GM06990 (cell line): ENCODE results near the gene TMEM163.
A peak's percentile ranks its signal among the peaks of the same experiment; 100 is the strongest.

Source experiments
- DNase-seq: peaks from one replicate; pipeline ENCODE4 v3.0.0-alpha.2; 2011; ENCODE audit not compliant: insufficient read length; ENCODE audit errors: extremely low read depth
- H3K27me3 ChIP-seq: replicated peaks from 2 replicates; pipeline ENCODE4 v1.6.0; 2011; ENCODE audit warnings: low read length; ENCODE audit not compliant: control insufficient read depth, insufficient read depth
- H3K36me3 ChIP-seq: 2 replicates; pipeline ENCODE4 v1.5.1; 2011; ENCODE audit warnings: low read length; ENCODE audit not compliant: control insufficient read depth, insufficient read depth
- H3K4me3 ChIP-seq: replicated peaks from 2 replicates; pipeline ENCODE4 v1.5.1; 2011; ENCODE audit warnings: low read depth, mild to moderate bottlenecking, control low read depth, low read length
- CTCF ChIP-seq: IDR thresholded peaks from 2 replicates; pipeline ENCODE4 v1.5.1; 2011; ENCODE audit warnings: low read length, control low read depth, mild to moderate bottlenecking, inconsistent platforms; ENCODE audit not compliant: insufficient read depth, poor library complexity, severe bottlenecking

Gene TMEM163

DNA sequence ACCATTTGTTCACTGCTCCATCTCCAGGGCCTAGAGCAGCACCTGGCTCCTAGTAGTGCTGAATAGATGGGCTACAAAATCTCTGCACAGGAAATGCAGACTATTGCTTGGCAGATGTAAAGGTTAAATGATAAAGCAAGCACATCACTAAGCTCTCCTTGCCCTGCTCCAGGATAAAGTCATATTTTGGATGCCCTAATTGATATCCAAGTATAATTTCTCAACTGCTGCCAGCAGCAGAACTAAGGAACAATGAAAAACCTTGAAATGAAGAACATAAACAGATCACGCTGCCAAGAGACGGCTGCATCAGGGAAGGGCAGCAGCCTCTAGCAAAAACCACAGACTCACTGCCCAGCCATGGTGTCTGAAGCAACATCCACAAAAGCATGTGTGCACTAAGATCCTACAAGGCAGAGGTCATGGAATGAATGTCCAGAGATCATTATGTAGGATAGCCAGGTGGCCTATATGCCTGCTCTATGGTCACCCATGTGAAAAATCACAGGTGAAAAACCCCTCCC is 134.7 kb downstream of the TMEM163 start:
- Histone ChIP-seq H3K36me3 (no peaks in the 10 kb centered on the region), H3K27me3 (no peaks in the 10 kb centered on the region), H3K4me3 (no peak overlapping the region)
- no peak for DNase-seq
- no peak for TF ChIP-seq CTCF

DNA sequence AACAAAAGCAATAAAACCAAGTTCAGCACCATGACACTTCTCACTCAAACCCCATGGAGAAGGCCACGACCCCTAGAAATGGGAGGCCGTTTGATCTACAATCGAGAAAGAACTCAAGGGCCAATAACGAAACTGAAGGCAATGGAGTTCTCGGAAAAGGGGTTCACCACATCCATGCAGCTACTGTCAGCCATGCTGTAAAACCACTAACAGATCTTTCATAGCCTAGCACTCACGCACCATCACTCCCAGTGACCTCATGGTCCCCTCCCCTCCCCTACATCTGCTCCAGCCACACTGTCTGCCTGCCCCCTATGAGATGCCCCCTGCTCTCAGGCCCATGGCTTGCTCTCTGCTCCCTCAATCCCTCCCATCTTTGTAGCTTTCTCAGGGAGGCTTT is 135.3 kb downstream of the TMEM163 start:
- H3K27me3 ChIP-seq: no peaks in the 10 kb centered on the region
- TF ChIP-seq CTCF: no peak
- H3K36me3 ChIP-seq: no peaks in the 10 kb centered on the region
- no peak for DNase-seq
- H3K4me3 ChIP-seq: no peak overlapping the region

DNA sequence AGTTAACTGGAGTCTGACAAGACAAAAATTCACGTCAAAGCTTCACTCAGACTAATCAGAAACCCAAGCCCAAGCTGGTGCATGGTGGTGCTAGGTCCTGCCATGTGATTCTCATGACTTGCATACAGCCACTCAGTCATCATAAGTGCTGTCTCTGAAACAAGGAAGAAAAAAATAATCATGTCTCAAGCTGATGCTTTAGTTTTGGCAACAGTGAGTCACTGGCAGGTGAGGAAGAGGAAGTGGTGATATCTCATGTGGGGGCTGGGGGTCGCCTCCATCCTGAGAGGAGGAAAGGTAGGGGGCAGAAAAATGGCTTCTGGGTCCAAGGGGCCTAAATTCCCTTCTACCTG is 136.3 kb downstream of the TMEM163 start:
- no peak for DNase-seq
- Histone ChIP-seq H3K27me3 (no peaks in the 10 kb centered on the region), H3K4me3 (no peak overlapping the region), H3K36me3 (no peaks in the 10 kb centered on the region)
- TF ChIP-seq CTCF: no peak

GRCh38 chr2:134581877-134582546 is 136.8 kb downstream of the TMEM163 start:
- Histone ChIP-seq H3K36me3 (no peaks in the 10 kb centered on the region), H3K27me3 (no peaks in the 10 kb centered on the region), H3K4me3 (no peak overlapping the region)
- no peak for TF ChIP-seq CTCF
- no peak for DNase-seq

- H3K4me3 ChIP-seq: no peak overlapping the region
- no peak for DNase-seq
- no peaks in the 10 kb centered on the region; the same call in 1 of the 2 replicates for H3K27me3 ChIP-seq
- no peaks in the 10 kb centered on the region for H3K36me3 ChIP-seq
- no peak for TF ChIP-seq CTCF
Measured at GRCh38 chr2:134578316-134578715, 140.5 kb downstream of the TMEM163 start.

DNA sequence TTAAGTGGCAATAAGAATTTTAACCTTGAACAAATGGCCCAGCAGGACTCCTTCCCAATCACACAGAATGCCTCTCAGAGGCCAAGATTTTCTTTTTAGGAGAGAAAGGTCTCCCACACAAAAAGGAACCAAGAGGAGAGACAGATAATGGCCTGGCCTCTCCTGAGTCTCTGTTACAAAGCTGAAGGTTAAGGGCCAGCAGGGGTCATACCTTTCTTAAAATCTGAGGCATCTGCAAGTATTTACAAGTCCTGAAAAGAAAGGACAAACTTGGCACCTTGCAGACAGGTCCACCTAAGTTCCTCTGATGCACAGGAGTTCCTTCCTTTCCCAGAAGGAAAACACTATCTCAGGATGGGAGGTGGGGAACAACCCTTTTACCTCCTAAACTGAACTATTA is 142.3 kb downstream of the TMEM163 start:
- TF ChIP-seq CTCF: peak; percentile 17
- no peaks in the 10 kb centered on the region; the same call in 1 of the 2 replicates for H3K27me3 ChIP-seq
- no peaks in the 10 kb centered on the region for H3K36me3 ChIP-seq
- no peak overlapping the region for H3K4me3 ChIP-seq
- DNase-seq: no peak
